Nephron progenitor cell (in vitro differentiated cells): Measurements from ENCODE around the gene LTBP2.

Source experiments
- DNase-seq: peaks from one replicate; pipeline ENCODE4 v3.0.0; 2021
- H3K27ac Mint-ChIP-seq: 2 replicates; pipeline ENCODE4 v1.8.0; 2021; ENCODE audit warnings: mild to moderate bottlenecking, moderate library complexity, mixed read lengths
- H3K27me3 Mint-ChIP-seq: 2 replicates; pipeline ENCODE4 v1.8.0; 2021; ENCODE audit warnings: mild to moderate bottlenecking, low read depth, mixed read lengths; ENCODE audit not compliant: poor library complexity
- H3K36me3 Mint-ChIP-seq: 2 replicates; pipeline ENCODE4 v1.8.0; 2021; ENCODE audit warnings: low read depth, mixed read lengths
- H3K4me1 Mint-ChIP-seq: 2 replicates; pipeline ENCODE4 v1.8.0; 2021; ENCODE audit warnings: mixed read lengths
- H3K4me3 Mint-ChIP-seq: 2 replicates; pipeline ENCODE4 v1.8.0; 2021; ENCODE audit warnings: mild to moderate bottlenecking, moderate library complexity, mixed read lengths
- H3K9me3 Mint-ChIP-seq: 2 replicates; pipeline ENCODE4 v1.8.0; 2021; ENCODE audit warnings: mild to moderate bottlenecking, moderate library complexity, mixed read lengths
- CTCF ChIP-seq: fragments of 200-600 bp; sonication (generic); IDR thresholded peaks from 2 replicates; pipeline ENCODE4 v1.5.0; 2021; ENCODE audit warnings: antibody characterized with exemption

The LTBP2 gene

GRCh38 chr14:74655599-74656395, 43.8 kb upstream of the LTBP2 start:
- H3K27me3 Mint-ChIP-seq, result peaks cover 4% of the 10 kb centered on the region
- peak overlapping the region; percentile 7 for H3K27ac Mint-ChIP-seq
- no peak overlapping the region for H3K4me3 Mint-ChIP-seq
- DNase-seq, result no peak
- H3K36me3 Mint-ChIP-seq, result peaks cover 19% of the 10 kb centered on the region
- no peaks in the 10 kb centered on the region for H3K9me3 Mint-ChIP-seq
- no peaks in the 10 kb centered on the region for H3K4me1 Mint-ChIP-seq
- no peak for TF ChIP-seq CTCF

GRCh38 chr14:74654931-74655330, 42.9 kb upstream of the LTBP2 start:
- Mint-ChIP-seq H3K4me1 (no peaks in the 10 kb centered on the region), H3K9me3 (no peaks in the 10 kb centered on the region), H3K4me3 (no peak overlapping the region), H3K27ac (no peak overlapping the region), H3K36me3 (peaks cover 11% of the 10 kb centered on the region), H3K27me3 (peaks cover 4% of the 10 kb centered on the region)
- no peak for TF ChIP-seq CTCF
- no peak for DNase-seq

- peaks cover 4% of the 10 kb centered on the region for H3K36me3 Mint-ChIP-seq
- H3K27ac Mint-ChIP-seq, result no peak overlapping the region
- TF ChIP-seq CTCF, result no peak
- no peaks in the 10 kb centered on the region for H3K9me3 Mint-ChIP-seq
- no peaks in the 10 kb centered on the region for H3K4me1 Mint-ChIP-seq
- DNase-seq, result no peak
- peaks cover 7% of the 10 kb centered on the region for H3K27me3 Mint-ChIP-seq
- H3K4me3 Mint-ChIP-seq, result no peak overlapping the region
These were observed 41.5 kb upstream of the LTBP2 start for GRCh38 chr14:74653386-74654138.

GRCh38 chr14:74652541-74652940, 40.5 kb upstream of the LTBP2 start:
- H3K36me3 Mint-ChIP-seq, result peaks cover 4% of the 10 kb centered on the region
- peaks cover 7% of the 10 kb centered on the region for H3K27me3 Mint-ChIP-seq
- H3K4me1 Mint-ChIP-seq, result peaks cover 8% of the 10 kb centered on the region
- H3K4me3 Mint-ChIP-seq, result no peak overlapping the region
- no peaks in the 10 kb centered on the region for H3K9me3 Mint-ChIP-seq
- DNase-seq, result no peak
- TF ChIP-seq CTCF, result no peak
- no peak overlapping the region for H3K27ac Mint-ChIP-seq

GRCh38 chr14:74650927-74651686, 39.1 kb upstream of the LTBP2 start:
- Mint-ChIP-seq H3K36me3 (no peaks in the 10 kb centered on the region), H3K9me3 (no peaks in the 10 kb centered on the region), H3K4me3 (no peak overlapping the region), H3K27ac (peak overlapping the region; percentile 26), H3K4me1 (peaks cover 17% of the 10 kb centered on the region), H3K27me3 (peaks cover 7% of the 10 kb centered on the region)
- no peak for TF ChIP-seq CTCF
- DNase-seq, result no peak
